HEK293 (cell line): ENCODE data around the gene SPATS1.

Experiments
- CTCF ChIA-PET: fragments of 350-600 bp; formaldehyde crosslinking; extraction: SDS; loops from one replicate; lab custom pipeline; 2021; ENCODE audit warnings: antibody characterized with exemption; lab: Yijun Ruan, JAX
- POLR2A ChIA-PET: fragments of 300-600 bp; formaldehyde crosslinking; extraction: SDS; loops from one replicate; lab custom pipeline; 2020; ENCODE audit warnings: antibody characterized with exemption, inconsistent platforms; lab: Yijun Ruan, JAX
- H3K27ac ChIP-seq: fragments of 200-500 bp; sonication (Bioruptor generic); 2 replicates; pipeline ENCODE4 v1.5.1; 2014; ENCODE audit warnings: low read depth, low read length, control low read depth, inconsistent platforms; ENCODE audit errors: extremely low read depth
- H3K36me3 ChIP-seq, 2 experiments: fragments of 200-500 bp in 1 of 2; sonication (Bioruptor generic) in 1 of 2; 1 replicate in 1 of 2; 2 replicates in 1 of 2; pipeline ENCODE4 v1.5.1; 2014 to 2017; ENCODE audit warnings: inconsistent platforms in 2 of 2, low read length in 2 of 2; ENCODE audit not compliant: control insufficient read depth in 2 of 2, insufficient read depth in 1 of 2
- H3K4me1 ChIP-seq: fragments of 200-500 bp; sonication (Bioruptor generic); 2 replicates; pipeline ENCODE4 v1.5.1; 2014; ENCODE audit warnings: mild to moderate bottlenecking, low read length, inconsistent platforms; ENCODE audit not compliant: control insufficient read depth, insufficient read depth
- H3K4me3 ChIP-seq: 2 replicates; pipeline ENCODE4 v1.5.1; 2011; ENCODE audit warnings: low read depth, mild to moderate bottlenecking, control low read depth, low read length, moderate library complexity
- H3K9me3 ChIP-seq: fragments of 200-500 bp; sonication (Bioruptor generic); 2 replicates; pipeline ENCODE4 v1.5.1; 2014; ENCODE audit warnings: low read depth, low read length, inconsistent platforms; ENCODE audit not compliant: control insufficient read depth, insufficient read depth
- PRDM1 ChIP-seq: fragments of 450-650 bp; formaldehyde crosslinking; IDR thresholded peaks from 2 replicates; pipeline ENCODE4; 2016; ENCODE audit warnings: missing biosample characterization, missing genetic modification characterization
- SCRT2 ChIP-seq: fragments of 450-650 bp; formaldehyde crosslinking; IDR thresholded peaks from 2 replicates; pipeline ENCODE4 v1.5.1; 2016; ENCODE audit warnings: missing biosample characterization, missing genetic modification characterization
- ZBTB20 ChIP-seq: fragments of 450-650 bp; formaldehyde crosslinking; IDR thresholded peaks from 2 replicates; pipeline ENCODE4 v1.5.1; 2016; ENCODE audit warnings: missing biosample characterization, missing genetic modification characterization
- ZNF138 ChIP-seq: fragments of 450-650 bp; formaldehyde crosslinking; IDR thresholded peaks from 2 replicates; pipeline ENCODE4 v1.5.1; 2016; ENCODE audit warnings: missing biosample characterization, missing genetic modification characterization, borderline replicate concordance
- ZNF266 ChIP-seq: fragments of 450-650 bp; formaldehyde crosslinking; IDR thresholded peaks from 2 replicates; pipeline ENCODE4 v1.5.1; 2016; ENCODE audit warnings: missing biosample characterization, missing genetic modification characterization, low read depth
- TF ChIP-seq, protein P1 (sequence below): fragments of 450-650 bp; formaldehyde crosslinking; IDR thresholded peaks from 2 replicates; pipeline ENCODE4 v1.5.1; 2016; ENCODE audit warnings: missing biosample characterization, missing genetic modification characterization

Gene SPATS1, protein sequence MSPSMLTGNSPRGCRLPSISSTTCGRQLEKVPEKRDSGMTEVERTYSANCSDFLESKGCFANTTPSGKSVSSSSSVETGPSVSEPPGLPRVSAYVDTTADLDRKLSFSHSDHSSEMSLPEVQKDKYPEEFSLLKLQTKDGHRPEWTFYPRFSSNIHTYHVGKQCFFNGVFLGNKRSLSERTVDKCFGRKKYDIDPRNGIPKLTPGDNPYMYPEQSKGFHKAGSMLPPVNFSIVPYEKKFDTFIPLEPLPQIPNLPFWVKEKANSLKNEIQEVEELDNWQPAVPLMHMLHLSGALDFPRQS

DNA sequence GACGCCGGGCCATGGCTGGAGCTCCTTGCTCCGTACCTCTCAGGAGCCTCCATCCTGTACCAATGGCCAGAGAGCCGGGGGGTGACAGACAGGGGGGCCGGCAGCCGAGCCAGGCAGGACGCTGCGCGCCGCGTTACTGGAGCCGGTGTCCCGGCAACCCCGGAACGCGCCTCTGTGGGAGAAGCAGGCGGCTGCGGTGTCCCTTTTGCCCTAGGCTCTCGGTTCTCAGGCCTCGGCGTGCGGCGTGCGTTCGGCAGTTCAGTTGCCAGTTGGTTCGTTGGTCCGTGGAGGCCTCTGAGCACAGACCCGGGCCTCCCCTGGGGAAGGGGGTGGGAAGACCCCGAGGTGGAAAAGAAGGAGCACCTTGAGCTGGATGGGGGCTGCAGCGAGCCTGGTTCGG is at the start of gene SPATS1:
Gene SPATS1, plus strand, starts transcription at position 162 of the 400 bp plus-strand sequence. CDS start 446 bp downstream, outside the sequence.
- Histone ChIP-seq H3K9me3 (no peaks in the 10 kb centered on the region), H3K36me3 (no peaks in the 10 kb centered on the region), H3K4me3 (no peak within 1 kb of the TSS), H3K4me1 (no peaks in the 10 kb centered on the region; the same call in 1 of the 2 replicates), H3K27ac (no peak within 1 kb of the TSS)
- TF ChIP-seq, protein P1, sequence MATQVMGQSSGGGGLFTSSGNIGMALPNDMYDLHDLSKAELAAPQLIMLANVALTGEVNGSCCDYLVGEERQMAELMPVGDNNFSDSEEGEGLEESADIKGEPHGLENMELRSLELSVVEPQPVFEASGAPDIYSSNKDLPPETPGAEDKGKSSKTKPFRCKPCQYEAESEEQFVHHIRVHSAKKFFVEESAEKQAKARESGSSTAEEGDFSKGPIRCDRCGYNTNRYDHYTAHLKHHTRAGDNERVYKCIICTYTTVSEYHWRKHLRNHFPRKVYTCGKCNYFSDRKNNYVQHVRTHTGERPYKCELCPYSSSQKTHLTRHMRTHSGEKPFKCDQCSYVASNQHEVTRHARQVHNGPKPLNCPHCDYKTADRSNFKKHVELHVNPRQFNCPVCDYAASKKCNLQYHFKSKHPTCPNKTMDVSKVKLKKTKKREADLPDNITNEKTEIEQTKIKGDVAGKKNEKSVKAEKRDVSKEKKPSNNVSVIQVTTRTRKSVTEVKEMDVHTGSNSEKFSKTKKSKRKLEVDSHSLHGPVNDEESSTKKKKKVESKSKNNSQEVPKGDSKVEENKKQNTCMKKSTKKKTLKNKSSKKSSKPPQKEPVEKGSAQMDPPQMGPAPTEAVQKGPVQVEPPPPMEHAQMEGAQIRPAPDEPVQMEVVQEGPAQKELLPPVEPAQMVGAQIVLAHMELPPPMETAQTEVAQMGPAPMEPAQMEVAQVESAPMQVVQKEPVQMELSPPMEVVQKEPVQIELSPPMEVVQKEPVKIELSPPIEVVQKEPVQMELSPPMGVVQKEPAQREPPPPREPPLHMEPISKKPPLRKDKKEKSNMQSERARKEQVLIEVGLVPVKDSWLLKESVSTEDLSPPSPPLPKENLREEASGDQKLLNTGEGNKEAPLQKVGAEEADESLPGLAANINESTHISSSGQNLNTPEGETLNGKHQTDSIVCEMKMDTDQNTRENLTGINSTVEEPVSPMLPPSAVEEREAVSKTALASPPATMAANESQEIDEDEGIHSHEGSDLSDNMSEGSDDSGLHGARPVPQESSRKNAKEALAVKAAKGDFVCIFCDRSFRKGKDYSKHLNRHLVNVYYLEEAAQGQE, result no peak
- CTCF ChIA-PET, result interaction anchor here (0.6 to 5.3 kb wide), 5 partner anchors 24 to 170 kb away, joined by 3 to 56 read pairs (median 6); partner anchors contain the start of gene NFKBIE
- POLR2A ChIA-PET, result interaction anchor here (0.7 kb wide), 1 partner anchor 24 kb away, joined by 3 read pairs; no protein-coding TSS in a partner anchor

DNA sequence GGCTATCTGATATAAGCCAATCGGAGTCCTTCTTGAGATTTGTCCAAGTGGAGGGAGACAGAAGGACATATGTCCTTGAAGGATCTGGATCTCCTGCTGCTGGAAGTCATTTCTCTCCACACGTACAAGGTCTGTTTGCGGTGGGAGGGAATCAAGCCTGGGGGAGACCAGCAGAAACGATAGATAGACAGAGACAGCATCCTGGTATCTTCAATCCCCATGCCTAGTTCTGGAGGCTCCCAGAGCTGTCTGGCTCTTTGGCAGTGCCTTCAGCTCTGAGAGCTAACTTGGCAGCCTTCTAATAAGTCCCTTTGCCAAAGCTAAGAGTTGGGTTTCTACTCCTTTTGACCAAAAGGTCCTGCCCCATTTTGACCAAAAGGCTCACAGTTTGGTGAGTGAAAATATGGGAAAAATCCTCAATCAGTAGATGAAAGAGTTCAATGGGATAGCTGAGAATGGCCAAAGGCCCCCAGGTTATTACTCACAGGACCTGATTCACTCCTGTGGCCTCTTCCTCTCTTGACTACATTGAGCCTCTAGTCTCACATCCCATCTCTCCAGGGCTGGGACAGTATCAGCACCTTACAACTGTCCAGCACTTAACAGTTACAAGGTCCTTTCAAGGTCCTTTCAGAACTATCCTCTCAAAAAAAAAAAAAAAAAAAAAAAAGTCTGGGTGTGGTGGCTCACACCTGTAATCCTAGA is 49.6 kb upstream of the SPATS1 start:
- TF ChIP-seq ZNF266 (tag by site-specific recombination) (peak; percentile 82; the same call in 1 of the 2 replicates), ZBTB20 (no peak)
- ChIA-PET CTCF (interaction anchor here (0.6 to 2.2 kb wide), 10 partner anchors 9 to 108 kb away, joined by 3 to 13 read pairs (median 3); partner anchors contain the start of gene AARS2), POLR2A (interaction anchor here (0.7 to 2.0 kb wide), 5 partner anchors 13 to 290 kb away, joined by 3 to 6 read pairs (median 4); partner anchors contain the start of gene AARS2)
- Histone ChIP-seq H3K4me3 (no peak overlapping the region), H3K4me1 (no peaks in the 10 kb centered on the region; the same call in 1 of the 2 replicates), H3K36me3 (no peaks in the 10 kb centered on the region), H3K9me3 (no peaks in the 10 kb centered on the region), H3K27ac (no peak overlapping the region)

DNA sequence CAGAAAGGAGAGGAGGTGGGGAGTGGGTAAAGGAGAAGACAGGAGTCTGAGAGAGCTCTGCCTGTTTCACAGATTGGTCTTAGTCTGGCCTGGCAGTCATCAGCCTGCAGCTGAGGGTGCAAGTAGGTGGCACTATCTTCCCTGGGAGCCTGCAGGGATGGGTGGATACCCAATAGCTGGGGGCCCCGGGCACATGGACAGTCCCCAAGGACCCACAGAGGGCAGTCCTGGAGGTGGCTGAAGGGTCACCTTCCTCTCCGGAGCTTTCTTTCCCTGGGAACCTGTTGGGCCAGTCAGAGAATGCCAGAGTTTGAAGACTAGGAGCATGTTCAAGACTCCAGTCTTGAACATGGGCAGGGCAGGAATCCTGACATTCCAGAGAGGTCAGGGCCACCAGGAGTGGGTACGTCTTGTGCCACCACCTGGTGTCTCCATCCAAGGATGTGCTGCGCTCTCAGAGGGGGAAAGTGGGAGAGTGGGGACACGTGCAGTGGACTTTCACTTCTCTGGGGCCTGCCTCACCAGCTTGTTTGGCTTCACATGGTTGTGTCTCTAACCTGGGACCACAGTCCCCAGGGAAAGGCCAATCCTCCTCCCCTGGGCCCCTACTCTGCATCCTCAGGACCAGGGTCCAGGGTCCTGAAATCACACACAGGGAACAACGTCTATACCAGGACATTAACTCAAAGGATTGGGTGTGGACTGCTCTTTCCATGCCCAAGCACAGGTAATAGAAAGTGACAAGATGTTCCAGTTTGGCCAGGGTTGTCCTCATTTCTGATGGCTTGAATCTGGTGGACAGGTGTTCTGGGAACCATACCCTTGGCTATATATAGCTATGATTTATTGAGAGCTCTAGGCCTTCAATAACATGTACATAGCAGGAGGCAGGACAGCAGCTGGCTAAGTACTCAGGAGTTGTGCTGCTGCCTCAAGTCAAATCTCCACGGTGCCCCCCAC is 47.3 kb upstream of the SPATS1 start:
- ChIA-PET CTCF (interaction anchor here (0.6 to 5.5 kb wide), 9 partner anchors 11 to 132 kb away, joined by 3 to 60 read pairs (median 7); partner anchors contain the start of gene AARS2), POLR2A (interaction anchor here (0.6 to 3.0 kb wide), 9 partner anchors 9 to 48 kb away, joined by 3 to 20 read pairs (median 5); partner anchors contain the start of genes AARS2 and HSP90AB1)
- H3K9me3 ChIP-seq, result no peaks in the 10 kb centered on the region
- H3K4me3 ChIP-seq, result no peak overlapping the region
- H3K4me1 ChIP-seq, result no peaks in the 10 kb centered on the region; the same call in 1 of the 2 replicates
- peaks cover 5 to 6% of the 10 kb centered on the region in 2 experiments; a peak in 1 of 3 replicates for H3K36me3 ChIP-seq
- no peak overlapping the region for H3K27ac ChIP-seq
- TF ChIP-seq SCRT2 (tag by site-specific recombination) (peak; percentile 35; the same call in 1 of the 2 replicates), ZNF138 (tag by site-specific recombination) (no peak), PRDM1 (tag by site-specific recombination) (peak; percentile 79), ZBTB20 (peak; percentile 30; the same call in 1 of the 2 replicates)
